Measurements from ENCODE around the gene PLPP7. TPM values are rescaled to one million over a fixed set of nuclear protein-coding genes. Genes with fewer than 3 reads are reported as not detected.
"Not testable (repeated sequence)": the region's sequence is repeated elsewhere in the genome, so short reads cannot be mapped to it uniquely, and the experiment has no call there.

The PLPP7 gene
- total and polyA plus RNA-seq, 3 donors from 2014 or later: 8.6 to 29.9 (median 23.9) TPM

GRCh38 chr9:131324736-131325679, 35.5 kb downstream of the PLPP7 start:
- no peak for DNase-seq
- Histone ChIP-seq H3K27ac (no peak overlapping the region), H3K4me3 (no peak overlapping the region), H3K36me3 (ENCODE audit: low read depth, missing control alignments) (no peaks in the 10 kb centered on the region), H3K9me3 (no peaks in the 10 kb centered on the region), H3K27me3 (no peaks in the 10 kb centered on the region), H3K4me1 (no peaks in the 10 kb centered on the region)
- intact Hi-C loops (cut with DNase I; ENCODE audit: low total_unique reads): no loop called here
- WGBS, 2 donors: 92 to 93% methylated on average over 16 to 21 of the region's 21 CpGs
- TF ChIP-seq POLR2A (IDR thresholded peaks at IDR 0.05): no peak
- TF ChIP-seq CTCF (IDR thresholded peaks at IDR 0.05): no peak

GRCh38 chr9:131329241-131329641, 39.7 kb downstream of the PLPP7 start:
- H3K27ac ChIP-seq: no peak overlapping the region
- WGBS, 2 donors: 89 to 91% methylated on average over 5 to 10 of the region's 11 CpGs
- H3K9me3 ChIP-seq: no peaks in the 10 kb centered on the region
- no peaks in the 10 kb centered on the region for H3K27me3 ChIP-seq
- H3K4me1 ChIP-seq: peaks cover 9% of the 10 kb centered on the region
- H3K36me3 ChIP-seq (ENCODE audit: low read depth, missing control alignments): no peaks in the 10 kb centered on the region
- intact Hi-C loops (cut with DNase I; ENCODE audit: low total_unique reads): no loop called here
- no peak for DNase-seq
- no peak overlapping the region for H3K4me3 ChIP-seq
- TF ChIP-seq CTCF (IDR thresholded peaks at IDR 0.05): no peak
- TF ChIP-seq POLR2A (IDR thresholded peaks at IDR 0.05): no peak

GRCh38 chr9:131330814-131331600, 41.5 kb downstream of the PLPP7 start:
- no peak overlapping the region for H3K4me3 ChIP-seq
- 51 to 65% methylated on average over 17 to 18 of the region's 18 CpGs for WGBS, 2 donors
- no peak overlapping the region for H3K27ac ChIP-seq
- peaks cover 21% of the 10 kb centered on the region for H3K4me1 ChIP-seq
- H3K36me3 ChIP-seq (ENCODE audit: low read depth, missing control alignments): no peaks in the 10 kb centered on the region
- H3K27me3 ChIP-seq: no peaks in the 10 kb centered on the region
- intact Hi-C loops (cut with DNase I; ENCODE audit: low total_unique reads): loop anchor here (10.0 kb wide), 1 partner anchor 156 kb away; no protein-coding TSS in a partner anchor
- H3K9me3 ChIP-seq: no peaks in the 10 kb centered on the region
- DNase-seq: no peak
- TF ChIP-seq CTCF (IDR thresholded peaks at IDR 0.05) (no peak), POLR2A (IDR thresholded peaks at IDR 0.05) (no peak)

GRCh38 chr9:131331996-131332395, 42.5 kb downstream of the PLPP7 start:
- not testable (repeated sequence) for H3K36me3 ChIP-seq (ENCODE audit: low read depth, missing control alignments)
- intact Hi-C loops (cut with DNase I; ENCODE audit: low total_unique reads): loop anchor here (10.0 kb wide), 1 partner anchor 157 kb away; no protein-coding TSS in a partner anchor
- H3K4me1 ChIP-seq: peaks cover 21% of the 10 kb centered on the region

More at GRCh38 chr9:131331996-131332395, 42.5 kb downstream of the PLPP7 start:
- DNase-seq, H3K27me3 ChIP-seq, H3K9me3 ChIP-seq, H3K4me3 ChIP-seq, H3K27ac ChIP-seq: not testable (repeated sequence)
- 95 to 100% methylated on average over 2 of the region's 2 CpGs for WGBS, 2 donors
